ENCODE measurements around the gene MGAT1.
"Not testable (repeated sequence)": the region's sequence is repeated elsewhere in the genome, so short reads cannot be mapped to it uniquely, and the experiment has no call there.

MGAT1 gene

GRCh38 chr5:180785121-180785781 is 17.4 kb downstream of the MGAT1 start:
- DNase-seq: no peak

GRCh38 chr5:180784497-180785097 is 18.0 kb downstream of the MGAT1 start:
- peak; percentile 12 to 56 for DNase-seq

- no peak for DNase-seq
These were observed 19.1 kb downstream of the MGAT1 start for GRCh38 chr5:180783340-180784052.

- no peak for DNase-seq
These were observed 19.9 kb downstream of the MGAT1 start for GRCh38 chr5:180782748-180783147.

GRCh38 chr5:180781900-180782326 is 20.7 kb downstream of the MGAT1 start:
- not testable (repeated sequence) for DNase-seq

GRCh38 chr5:180779985-180780610 is 22.5 kb downstream of the MGAT1 start:
- DNase-seq: no peak

- DNase-seq: no peak
These were observed 25.1 kb downstream of the MGAT1 start for GRCh38 chr5:180777475-180777874.

- DNase-seq: no peak
These were observed 26.2 kb downstream of the MGAT1 start for GRCh38 chr5:180776376-180776775.

GRCh38 chr5:180775624-180776023 is 27.0 kb downstream of the MGAT1 start:
- DNase-seq: no peak

GRCh38 chr5:180771839-180772238 is 30.8 kb downstream of the MGAT1 start:
- no peak for DNase-seq

- DNase-seq: no peak
These were observed 32.8 kb downstream of the MGAT1 start for GRCh38 chr5:180769821-180770220.

GRCh38 chr5:180755601-180756000 is 47.0 kb downstream of the MGAT1 start:
- no peak for DNase-seq

GRCh38 chr5:180744253-180744652 is 58.4 kb downstream of the MGAT1 start:
- no peak for DNase-seq

- no peak for DNase-seq
These were observed 59.9 kb downstream of the MGAT1 start for GRCh38 chr5:180742727-180743126.

- not testable (repeated sequence) for DNase-seq
These were observed 61.7 kb downstream of the MGAT1 start for GRCh38 chr5:180740953-180741352.

- no peak for DNase-seq
These were observed 62.6 kb downstream of the MGAT1 start, which contains the start of gene OR2Y1 for GRCh38 chr5:180739958-180740357. TSS of gene OR2Y1 (minus strand) at chr5:180740058. CDS start at chr5:180740058, 0 bp downstream.

GRCh38 chr5:180739271-180739670 is 63.3 kb downstream of the MGAT1 start:
- no peak for DNase-seq

- DNase-seq: no peak
These were observed 66.1 kb downstream of the MGAT1 start for GRCh38 chr5:180736536-180736935.
